ENCODE measurements around the gene PAX8.

The PAX8 gene

DNA sequence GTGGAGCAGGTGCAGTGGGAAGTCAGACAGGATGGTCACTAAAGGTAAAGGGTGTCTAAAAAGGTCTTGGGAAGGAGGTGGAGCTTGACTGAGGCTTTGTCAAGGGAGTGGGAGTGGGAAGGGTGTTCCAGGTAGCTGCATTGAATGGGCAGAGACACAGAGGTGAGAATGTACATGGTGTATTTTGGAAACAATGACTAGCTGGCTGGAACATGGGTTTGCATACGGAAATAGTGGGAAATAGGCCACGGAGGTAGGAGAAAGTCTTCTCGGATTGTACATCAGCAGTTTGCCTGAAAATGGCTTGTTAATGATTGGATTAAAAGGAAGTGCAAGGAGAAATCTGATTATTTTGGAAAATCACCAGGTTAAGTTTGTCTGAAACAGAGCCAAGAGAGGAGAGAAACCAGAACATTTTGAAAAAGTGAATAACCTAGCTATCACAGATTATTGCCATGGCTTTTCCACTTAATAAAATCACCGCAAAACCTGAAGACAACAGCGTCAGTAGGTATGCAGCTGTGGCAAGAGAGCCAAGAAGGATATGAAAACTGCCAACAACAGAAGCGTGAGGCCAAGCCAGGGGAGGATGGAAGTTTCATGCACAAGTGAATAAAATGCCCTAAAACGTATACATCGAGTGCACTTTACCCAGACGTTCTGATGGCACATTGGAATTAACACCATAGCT, 13.9 kb downstream of the PAX8 start:
- DNase-seq (ENCODE audit: low spot score) = no peak

DNA sequence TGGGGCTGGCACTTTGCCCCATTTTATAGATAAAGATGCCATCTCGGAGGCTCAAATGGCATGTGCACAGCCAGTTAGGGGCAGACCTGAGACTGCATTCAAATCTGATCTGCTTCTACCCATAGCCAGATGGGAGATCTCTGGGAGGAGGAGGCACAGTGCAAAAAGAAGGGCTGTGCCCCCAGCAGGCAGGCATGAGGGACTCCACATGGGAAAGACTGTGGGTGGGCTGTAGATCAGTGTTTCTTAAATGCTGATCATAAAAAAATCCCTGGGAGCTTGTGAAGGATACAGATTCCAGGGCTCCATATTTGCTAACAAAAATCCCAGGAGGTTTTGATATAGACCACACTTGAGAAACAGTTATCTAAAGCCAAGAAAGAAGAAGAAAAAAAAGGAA, 15.2 kb downstream of the PAX8 start:
- DNase-seq (ENCODE audit: low spot score) = no peak

DNA sequence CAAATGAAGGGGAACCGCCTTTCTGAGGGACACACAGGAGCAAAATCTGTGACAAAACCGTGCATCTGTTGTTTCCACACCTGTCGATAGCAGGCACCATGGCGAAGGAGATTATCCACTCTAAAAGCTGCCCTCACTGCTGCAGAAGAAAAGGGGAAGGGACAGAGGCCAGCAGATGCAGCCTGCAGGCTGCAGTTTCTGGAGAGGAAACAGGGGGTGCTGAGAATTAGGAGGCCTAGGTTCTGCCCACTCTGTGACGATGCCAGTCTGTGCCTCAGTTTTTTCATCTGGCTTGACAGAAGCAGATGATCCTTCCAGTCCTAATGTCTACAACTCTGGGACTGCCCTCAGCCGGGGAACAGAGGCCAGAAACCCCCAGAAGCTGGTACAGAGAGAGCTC, 17.7 kb downstream of the PAX8 start:
- DNase-seq (ENCODE audit: low spot score) = no peak

DNA sequence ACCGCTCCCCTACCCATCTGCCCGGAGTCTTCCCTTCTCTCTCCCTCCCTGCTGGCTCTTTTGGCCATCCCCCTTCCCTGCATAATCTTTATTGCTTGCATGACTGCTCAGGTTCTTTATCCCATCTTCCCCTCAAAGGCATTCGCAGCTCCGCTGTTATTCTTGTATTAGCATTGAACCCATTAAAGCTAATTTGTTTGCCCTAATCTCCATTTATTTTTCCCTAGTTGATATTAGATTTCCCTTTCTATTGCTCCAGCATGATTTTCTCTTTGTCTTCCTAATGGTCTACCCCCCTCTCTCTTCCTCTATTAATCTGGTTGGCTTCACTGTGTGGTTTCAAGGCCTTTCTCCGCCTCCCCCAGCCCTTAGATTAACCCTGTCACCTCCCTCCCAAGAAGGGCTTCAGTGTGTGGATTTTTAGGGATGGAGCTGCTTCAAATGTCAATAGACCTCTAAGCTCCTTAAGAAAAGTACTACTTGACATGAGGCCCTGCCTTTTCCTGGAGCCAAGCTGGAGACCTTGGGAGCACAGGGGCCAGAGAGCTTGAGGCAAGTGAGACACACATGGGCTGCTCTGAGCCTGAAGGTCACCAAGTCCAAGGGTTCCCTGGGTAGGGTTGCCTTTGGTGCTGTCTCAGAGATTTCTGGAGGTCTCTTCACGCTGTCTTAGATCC, 20.1 kb downstream of the PAX8 start:
- no peak for DNase-seq (ENCODE audit: low spot score)

DNA sequence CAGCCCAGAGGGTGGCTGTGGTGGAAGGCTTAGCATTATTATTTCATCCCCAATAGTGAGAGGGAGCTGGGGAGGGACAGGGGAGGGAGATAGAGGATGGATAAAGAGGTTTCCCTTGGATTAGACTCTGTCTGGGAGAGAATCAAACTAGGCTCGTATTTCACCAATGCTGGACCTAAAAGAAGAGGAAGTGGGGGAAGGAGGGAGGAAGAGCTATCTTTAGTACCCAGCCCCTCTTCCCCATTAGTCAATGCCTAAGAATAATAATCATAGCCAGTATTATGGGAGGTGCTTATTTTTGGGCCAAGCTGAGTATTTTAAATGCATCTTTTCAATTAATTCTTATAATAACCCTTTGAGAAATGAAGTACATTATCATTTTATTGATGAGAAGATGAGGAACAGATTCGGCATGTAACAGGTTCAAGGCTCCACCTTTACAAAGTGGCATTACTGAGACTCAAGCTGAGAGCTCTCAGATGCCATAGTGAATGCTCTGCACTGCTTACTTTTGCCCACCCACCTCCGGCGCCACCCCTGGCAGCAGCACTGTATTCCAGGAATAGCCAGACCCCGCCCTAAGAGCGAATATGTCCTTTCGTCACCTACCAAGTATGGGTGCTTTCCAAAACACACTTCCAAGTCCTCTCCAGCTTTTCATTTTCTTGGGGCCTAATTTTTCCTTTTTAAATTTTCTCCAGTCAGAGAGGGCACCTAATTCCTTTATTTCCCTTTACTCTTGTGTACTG, 21.0 kb downstream of the PAX8 start:
- DNase-seq (ENCODE audit: low spot score) = no peak

DNA sequence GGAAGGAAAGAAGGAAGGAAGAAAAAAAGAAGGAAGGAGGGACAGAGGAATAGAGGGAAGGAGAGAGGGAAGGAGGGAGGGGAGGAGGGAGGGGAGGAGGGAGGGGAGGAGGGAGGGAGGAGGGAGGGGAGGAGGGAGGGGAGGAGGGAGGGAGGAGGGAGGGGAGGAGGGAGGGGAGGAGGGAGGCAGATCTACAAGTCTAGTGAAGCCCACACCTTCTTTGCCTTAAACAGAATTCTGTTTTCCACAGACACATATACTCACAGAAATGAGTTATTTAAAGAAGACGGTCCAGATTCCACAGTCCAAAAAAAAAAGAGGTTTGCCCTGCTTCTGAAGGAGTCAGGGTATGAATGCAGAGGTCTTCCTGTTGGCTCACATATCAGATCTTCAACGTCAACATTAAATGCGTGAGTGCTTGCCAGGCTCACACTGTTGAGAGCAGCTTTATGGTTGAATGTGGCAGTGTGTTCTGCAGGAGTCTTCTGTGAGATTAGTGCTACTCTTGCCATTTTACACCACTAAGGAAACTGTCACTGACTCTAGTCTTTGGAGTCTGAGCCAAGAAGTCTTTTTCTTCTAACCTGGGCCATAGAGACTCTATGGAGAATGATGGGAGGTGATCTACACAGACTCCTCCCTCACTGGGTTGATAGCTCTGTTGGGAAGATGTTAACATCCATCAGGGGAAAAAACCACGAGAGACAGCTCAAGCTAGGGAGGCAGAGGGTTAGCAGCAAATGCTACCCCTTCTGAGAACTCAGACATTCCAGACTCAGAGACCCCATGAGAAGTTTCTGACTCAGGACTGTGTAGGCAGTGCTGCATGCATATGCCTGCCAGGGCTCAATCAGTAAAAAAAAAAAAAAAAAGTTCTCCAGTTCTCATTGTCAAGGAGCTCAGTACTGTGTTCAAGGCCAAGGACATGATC, 23.3 kb downstream of the PAX8 start:
- DNase-seq (ENCODE audit: low spot score) = no peak

DNA sequence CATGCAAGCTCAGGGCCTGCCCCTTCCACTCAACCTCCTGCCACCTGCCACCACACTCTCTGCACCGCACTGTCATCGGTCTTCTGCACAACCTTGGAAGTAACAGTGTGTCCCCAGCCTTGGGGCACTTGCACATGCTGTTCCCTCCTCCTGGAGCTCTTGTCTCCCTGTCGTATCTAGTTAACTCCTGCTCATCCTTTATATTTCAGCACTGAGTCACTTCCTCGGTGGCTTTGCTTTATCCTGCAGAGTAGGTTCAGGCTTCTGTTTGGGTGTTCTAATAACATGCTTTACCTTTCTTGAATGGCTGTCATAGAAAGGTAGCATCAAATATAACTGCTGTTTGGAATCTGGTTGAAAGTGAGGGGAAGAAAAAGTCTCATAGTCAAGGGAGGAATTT, 25.3 kb downstream of the PAX8 start:
- no peak for DNase-seq (ENCODE audit: low spot score)

DNA sequence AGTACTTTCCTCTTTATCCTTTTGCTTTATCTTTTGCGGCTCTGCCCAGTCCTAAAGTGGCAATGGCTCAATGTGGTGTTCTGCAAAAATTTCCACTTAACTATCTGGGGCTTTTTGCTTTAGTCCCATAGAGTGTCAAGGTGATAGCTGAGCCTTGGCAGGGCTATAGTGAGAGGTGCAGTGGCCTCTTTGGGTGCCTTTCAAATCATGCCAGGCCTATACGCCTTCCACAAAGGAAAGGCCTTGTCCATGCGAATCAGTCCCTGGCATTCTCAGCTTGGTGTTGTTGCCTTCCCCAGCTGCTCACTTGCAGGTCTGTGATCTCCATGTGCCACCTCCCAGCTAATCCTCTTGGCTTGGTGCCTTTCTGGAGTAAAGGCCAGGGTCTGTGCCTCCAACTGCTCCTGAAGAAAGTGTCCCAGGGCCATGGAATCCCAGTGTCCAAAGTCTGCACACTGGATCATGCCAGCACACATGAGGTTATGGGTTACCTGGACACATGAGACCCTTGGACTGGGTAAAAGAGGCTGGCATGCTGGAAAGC, 26.6 kb downstream of the PAX8 start:
- no peak for DNase-seq (ENCODE audit: low spot score)

DNA sequence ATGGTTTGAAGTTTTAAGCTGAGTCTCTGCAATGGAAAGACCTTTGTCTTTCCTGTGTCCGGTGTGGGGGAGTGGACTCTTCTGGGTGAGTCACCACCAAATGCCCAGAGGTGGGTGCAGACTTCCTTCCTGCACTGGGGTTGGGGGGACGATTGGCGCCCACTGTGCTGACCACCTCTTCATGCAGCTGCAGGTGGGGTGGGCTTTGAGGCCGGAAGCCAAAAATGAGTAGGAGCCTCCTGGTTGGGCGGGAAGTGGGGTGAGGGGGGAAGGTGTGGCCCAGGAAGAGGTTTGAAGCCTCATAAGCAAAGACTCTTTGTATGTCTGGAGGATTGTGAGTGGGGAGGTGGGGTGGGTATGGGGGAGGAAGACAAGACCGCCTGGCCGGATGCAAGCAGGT, 27.6 kb downstream of the PAX8 start:
- no peak for DNase-seq (ENCODE audit: low spot score)

DNA sequence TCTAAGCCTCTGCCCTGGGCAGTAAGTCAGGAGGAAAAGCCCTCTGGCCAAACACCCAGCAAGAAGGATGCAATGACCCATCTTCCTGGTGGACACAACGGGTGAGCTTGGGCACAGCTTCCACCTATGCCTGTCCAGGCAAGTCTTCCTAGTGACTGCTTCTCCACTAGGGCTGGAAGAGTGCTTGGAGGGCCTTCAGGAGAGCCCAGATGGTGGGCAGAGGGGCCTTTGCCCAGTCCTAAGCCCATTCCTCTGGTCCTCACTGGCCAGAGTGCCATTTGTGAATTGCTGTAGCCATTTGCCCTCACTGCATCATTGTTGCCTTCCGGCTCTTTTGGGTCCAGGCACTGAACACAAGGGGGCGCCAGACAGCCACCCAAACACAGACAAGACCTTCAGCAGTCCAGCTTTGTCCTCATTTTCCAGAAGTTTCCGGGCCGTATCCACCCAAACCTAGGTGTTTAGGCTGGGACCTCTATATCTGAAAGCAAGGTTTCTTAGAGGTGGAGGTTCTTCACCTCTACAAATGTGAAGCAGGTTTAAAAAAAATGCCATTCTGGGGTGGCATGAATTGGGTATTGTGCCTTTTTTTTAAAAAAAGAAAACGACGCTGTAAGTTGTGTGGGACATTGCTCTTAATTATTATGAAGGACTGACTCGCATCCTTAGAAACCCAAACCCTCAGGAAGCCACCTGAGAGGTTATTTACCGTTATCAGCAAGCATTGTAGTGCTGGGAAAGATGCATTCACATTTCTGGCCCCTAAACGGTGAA, 29.5 kb downstream of the PAX8 start:
- DNase-seq (ENCODE audit: low spot score) = peak; percentile 85

DNA sequence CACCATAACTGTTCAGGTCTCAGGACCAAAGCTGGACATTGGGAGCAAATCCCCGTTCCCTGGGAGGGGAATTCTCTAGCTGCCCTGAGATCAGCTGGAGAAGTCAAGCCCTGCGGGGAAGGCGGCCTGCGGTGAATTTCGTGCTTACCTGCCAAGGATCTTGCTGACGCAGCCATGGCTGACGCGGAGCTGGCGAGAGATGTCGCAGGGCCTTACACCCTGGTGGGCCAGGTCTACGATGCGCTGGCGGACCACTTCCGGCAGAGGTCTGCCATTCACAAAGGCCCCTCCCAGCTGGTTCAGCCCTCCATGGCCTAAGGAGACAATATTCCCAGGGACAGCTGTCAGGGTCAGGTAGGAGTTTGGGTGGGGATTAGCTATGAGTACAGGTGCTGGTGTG, 32.1 kb downstream of the PAX8 start:
- no peak for DNase-seq (ENCODE audit: low spot score)

DNA sequence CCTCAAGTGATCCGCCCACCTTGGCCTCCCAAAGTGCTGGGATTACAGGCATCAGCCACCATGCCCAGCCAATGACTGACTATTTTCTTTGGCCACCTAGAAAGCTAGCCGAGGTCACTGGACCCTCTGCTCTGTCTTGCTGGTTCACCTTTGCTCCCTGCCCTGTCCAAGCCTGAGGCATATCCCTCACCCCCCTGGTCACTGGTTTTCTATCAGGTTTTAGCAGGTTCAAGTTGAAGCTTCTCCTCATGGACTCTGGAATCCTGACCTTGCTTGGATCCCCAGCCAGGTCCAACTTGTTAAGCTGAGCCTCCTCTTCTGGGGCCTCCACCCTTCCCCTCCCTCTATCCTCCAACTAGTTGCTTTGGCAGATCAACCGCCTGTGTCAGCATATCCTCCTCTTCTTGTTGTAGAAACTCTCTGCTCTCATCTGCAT, 33.4 kb downstream of the PAX8 start:
- no peak for DNase-seq (ENCODE audit: low spot score)

DNA sequence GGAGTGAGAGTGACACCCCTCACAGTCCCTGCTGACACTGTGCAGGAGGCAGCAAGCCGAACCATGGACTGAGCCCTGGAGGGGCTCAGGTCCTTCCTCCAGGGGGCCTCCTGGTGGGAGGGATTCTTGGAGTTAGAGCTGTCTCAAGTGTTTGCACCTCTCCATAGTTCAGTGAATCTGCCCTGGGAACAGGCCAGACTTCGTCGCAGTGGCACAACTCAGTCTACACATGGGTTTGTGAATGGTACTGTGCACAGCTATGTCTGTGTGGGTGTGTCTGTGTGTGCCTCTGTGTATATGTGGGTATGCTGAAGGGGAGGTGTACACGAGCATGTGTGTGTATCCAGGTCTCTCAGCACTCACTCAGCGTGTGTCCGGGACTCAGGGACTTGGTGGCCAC, 36.4 kb downstream of the PAX8 start:
- DNase-seq (ENCODE audit: low spot score) = no peak

DNA sequence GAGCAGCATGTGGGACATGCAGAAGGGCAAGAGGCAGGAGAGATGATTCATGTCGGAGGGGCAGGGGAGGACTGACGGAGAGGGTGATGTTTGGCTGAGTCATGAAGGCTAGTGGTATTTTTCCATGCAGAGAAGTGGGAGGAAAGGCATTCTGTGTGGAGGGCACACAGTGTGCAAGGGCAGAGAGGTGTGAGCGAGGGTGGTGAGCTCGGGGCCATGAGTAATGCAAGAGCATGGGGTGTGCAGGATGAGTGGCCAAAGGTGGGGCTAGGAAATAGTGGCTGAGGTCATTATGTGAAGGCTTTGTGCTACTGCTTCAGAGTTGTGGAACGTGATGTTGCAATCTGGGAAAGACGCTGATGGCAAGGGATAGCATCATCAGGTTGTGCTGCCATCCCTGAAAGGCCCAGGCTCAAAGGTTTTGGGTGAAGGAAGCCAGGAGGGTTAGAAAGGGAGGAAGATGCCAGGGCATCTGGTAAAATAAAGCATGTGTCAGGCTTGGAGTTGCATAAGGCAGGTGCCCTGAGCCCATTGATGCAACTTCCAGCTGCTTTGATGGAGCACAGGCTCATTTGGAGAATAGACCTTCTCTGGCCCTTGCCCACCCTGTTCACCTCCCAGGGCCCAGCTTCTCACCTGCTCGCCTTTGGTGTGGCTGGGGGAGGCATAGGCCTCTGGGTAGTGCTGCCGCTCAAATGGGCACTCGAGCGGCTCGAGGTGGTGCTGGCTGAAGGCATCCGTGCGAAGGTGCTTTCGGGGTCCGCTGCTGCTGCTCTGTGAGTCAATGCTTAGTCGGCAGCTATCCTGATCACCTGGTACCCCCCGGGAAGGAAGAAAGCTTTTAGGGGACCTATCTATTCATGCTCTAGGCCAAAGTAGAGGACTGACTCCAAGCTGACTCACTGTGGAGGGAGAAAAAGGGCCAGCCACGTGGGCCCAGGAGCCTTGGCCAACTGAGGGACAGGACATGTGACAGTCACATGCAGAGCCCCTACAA, 37.5 kb downstream of the PAX8 start:
- no peak for DNase-seq (ENCODE audit: low spot score)

DNA sequence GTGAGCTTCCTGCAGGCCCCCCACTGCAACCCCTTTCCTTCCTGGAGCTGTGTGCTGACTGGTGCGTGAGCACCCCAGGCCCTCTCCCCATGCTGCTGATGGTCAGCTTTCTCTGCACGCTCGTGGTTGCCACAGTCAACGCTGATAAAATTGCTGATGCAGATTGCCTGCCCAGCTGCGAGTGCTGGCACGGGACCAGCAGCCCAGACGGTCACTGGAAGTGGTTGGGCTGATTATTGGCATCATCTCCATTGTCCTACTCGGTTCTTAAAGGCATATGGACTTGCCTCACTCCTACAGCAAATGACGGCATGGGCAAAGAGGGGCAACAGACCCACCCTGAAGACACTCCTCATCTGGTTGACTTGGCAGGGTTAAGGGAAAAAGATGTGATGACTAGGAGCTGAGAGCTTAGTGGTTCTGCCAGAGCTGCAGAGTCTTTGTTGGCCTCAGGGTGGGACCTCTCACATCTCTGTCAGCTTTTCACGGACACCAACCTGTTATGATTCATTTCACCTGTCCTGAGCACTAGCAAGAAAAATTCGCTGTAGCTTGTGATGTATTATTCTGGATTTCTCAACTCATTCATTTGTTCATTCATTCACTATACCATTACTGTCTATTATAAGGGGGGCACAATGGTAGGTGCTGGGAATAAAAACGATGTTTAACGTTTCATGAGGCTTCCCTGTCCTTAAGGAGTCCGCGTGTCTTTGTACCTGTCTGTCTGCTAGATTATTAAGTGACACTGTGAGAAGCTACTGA, 38.4 kb downstream of the PAX8 start:
- DNase-seq (ENCODE audit: low spot score) = no peak

DNA sequence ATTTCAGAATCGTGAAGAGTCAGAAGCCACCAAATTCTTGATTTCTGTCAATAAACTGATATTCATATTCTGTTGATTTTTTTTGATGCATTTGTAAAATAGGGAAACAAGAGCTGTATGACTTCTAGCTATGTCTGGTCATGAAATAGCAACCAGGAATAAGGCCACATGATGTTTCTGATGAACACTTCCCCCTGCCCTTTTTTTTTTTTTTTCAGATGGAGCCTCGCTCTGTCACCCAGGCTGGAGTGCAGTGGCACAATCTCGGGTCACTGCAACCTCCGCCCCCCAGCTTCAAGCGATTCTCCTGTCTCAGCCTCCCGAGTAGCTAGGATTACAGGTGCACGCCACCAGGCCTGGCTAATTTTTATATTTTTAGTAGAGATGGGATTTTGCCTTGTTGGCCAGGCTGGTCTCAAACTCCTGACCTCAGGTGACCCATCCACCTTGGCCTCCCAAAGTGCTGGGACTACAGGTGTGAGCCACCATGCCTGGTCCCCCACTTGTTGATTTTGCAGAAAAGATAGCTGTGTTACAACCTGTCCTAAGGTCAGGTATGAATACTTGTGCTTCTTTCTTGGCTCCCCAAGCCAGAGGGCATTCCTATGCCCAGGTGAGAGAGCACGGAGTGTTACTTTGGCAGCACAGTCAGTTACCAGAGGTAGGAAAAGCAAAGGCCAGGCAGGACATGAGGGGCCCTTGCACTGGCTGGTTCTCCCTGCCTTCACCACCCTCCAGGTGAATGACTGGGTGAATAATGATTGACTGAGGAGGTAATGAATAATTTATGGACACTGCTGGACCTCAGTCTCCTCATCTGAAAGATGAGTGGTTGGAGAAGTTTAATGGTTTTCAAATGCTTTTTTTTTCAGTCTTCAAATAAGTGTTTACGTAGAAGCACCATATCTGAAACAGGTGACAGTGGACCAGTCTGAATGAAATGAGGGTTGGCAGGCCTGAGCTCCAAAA, 39.6 kb downstream of the PAX8 start:
- no peak for DNase-seq (ENCODE audit: low spot score)

DNA sequence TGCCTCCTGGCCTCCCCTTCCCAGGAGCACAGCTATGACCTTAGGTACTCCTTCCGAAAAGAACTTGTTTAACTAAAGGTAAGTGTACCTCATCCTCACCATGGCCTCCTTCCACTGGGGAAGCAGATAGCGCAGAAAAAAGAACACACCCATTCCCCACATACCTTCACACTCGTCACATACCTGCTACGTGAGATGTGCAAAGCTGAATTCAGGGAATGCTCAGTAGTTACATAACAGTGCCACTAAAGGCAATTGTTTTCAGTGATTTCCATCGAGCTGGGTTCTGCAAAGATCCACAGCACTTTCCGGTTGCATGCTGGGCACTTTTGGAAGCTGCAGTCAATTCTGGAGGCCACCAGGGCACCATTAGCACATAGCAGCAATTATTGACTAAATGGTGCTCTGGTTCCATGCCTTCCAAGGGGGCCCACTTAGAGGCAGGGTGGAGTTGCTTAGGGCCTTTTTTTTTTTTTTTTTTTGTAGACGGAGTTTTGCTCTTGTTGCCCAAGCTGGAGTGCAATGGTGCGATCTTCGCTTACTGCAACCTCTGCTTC, 41.0 kb downstream of the PAX8 start:
- DNase-seq (ENCODE audit: low spot score) = no peak
